GM18867 (cell line): ENCODE results near the gene KASH5.

Experiments used
- ATAC-seq: cut with Tn5 transposase; IDR thresholded peaks from one replicate; pipeline ENCODE4 v1.9.1; 2021; ENCODE audit warnings: mild to moderate bottlenecking, moderate library complexity; ENCODE audit not compliant: unreplicated experiment

KASH5 gene

GRCh38 chr19:49393881-49394280 is 5.8 kb downstream of the KASH5 start:
- ATAC-seq = no peak

GRCh38 chr19:49395581-49396407 is 7.7 kb downstream of the KASH5 start:
- ATAC-seq = no peak

- no peak for ATAC-seq
These were observed 8.9 kb downstream of the KASH5 start for GRCh38 chr19:49396738-49397505.

DNA sequence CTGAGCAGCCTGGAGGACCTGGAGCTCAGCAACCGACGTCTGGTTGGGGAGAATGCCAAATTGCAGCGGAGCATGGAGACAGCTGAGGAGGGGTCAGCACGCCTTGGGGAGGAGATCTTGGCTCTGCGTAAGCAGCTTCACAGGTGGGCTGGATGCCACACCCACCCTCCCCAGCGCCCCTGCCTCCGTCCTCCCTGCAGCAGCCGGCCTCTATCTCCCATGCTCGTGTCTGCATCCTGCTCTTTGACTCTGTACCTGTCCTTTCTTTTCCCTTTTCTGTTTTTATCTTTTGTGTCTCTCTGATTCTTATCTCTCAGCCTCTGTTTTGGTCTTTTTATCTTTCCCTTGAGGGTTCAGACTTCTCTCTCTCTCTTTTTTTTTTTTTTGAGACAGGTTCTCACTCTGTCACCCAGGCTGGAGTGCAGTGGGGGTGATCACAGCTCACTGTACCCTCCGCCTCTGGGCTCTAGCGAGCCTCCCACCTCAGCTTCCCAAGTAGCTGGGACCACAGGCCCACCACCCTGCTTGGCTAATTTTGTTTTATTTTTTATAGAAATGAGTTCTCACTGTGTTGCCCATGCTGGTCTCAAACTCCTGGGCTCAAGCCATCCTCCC is 10.1 kb downstream of the KASH5 start:
- ATAC-seq = no peak

GRCh38 chr19:49398931-49399330 is 10.9 kb downstream of the KASH5 start:
- no peak for ATAC-seq

DNA sequence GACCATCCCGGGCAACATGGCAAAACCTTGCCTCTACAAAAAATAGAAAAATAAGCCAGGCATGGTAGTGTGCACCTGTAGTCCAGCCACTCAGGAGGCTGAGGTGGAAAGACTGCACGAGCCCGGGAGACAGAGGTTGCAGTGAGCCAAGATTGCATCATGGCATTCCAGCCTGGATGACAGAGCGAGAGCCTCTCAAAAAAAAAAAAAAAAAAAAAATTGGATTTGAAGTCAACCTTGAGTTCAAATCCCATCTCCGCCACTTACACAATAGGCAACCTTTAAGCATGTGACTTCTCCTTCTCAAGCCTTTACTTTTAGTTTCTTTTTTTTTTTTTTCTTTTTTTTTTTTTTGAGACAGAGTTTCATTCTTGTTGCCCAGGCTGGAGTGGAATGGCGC is 12.0 kb downstream of the KASH5 start:
- no peak for ATAC-seq

GRCh38 chr19:49403404-49404187 is 15.5 kb downstream of the KASH5 start:
- ATAC-seq = no peak

- ATAC-seq = no peak
These were observed 19.0 kb downstream of the KASH5 start for GRCh38 chr19:49407079-49407478.

GRCh38 chr19:49407482-49408015 is 19.5 kb downstream of the KASH5 start:
- no peak for ATAC-seq

- ATAC-seq = no peak
These were observed 20.9 kb downstream of the KASH5 start for GRCh38 chr19:49408816-49409440.

DNA sequence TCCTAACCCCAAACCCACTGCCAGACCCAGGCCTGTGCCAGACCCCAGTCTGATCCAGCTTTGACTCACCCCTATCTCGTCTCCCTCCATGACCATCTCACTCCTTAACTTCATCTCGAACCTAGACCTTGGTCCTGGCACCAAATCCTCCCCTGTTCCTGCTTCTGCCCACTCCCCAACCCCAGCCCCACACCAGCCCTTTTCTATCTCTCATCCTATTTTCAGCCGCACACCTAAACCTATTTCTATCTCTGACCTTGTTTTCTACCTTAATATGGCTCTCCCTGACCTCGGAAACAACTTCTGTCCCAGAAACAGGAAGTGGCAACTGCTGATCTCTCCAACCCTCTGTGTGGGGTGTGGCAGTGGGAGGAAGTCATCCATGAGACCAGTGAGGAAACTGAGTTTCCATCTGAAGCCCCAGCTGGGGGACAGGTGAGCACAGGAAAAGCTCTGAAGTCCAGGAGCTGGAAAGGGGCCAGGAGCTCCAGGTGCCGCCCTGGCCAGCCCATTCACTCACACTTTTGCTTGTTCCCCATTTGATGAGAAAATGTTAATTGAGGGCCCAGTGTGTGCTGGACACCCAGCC is 21.5 kb downstream of the KASH5 start:
- no peak for ATAC-seq

DNA sequence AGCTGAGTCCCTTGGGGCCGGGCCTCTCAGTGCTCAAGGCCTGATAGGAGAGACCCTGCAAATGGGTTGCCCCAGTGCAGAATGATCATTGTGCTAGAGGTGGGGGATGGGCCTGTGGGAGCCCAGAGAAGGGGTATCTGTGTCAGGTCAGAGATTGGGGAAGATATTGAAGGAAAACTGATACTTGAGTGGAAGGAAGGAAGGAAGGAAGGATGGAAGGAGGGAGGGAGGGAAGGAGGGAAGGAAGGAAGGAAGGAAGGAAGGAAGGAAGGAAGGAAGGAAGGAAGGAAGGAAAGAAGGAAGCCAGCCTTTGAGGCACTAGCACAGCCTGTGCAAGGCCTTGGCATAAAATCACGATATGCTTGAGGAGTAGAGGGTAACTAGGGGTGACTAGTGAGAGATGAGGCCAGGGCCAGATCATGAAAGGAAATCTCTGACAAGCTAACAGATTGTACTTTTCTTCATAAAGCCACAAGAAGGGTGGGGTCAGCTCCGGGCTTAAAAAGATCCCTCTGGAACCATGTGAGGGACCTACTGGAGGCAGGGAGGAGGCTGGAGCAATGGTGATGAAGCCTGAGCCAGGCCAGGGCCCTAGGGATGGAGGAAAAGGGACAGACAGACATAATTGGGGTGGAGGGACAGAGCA is 23.8 kb downstream of the KASH5 start:
- no peak for ATAC-seq

DNA sequence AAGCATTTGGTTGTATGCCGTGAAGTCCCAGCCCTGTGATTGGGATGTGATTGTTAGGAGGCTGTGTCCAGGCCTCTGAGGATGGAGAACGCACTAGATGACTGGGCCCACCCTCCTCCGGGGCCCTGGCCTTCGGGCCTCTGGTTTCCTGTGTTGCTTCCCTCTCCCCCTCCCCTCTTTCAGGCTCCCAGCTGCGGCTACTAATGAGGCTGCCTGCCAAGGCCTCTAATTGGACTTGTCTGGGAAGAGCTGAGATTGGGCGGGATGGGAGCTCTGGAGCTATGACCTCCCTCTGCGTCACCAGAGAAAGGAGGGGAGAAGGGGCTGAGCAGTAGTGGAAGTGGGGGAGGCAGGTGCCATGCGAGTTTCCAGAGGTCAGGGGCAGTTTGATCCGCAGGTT is 25.3 kb downstream of the KASH5 start:
- no peak for ATAC-seq

- no peak for ATAC-seq
These were observed 26.2 kb downstream of the KASH5 start for GRCh38 chr19:49414256-49414655.

DNA sequence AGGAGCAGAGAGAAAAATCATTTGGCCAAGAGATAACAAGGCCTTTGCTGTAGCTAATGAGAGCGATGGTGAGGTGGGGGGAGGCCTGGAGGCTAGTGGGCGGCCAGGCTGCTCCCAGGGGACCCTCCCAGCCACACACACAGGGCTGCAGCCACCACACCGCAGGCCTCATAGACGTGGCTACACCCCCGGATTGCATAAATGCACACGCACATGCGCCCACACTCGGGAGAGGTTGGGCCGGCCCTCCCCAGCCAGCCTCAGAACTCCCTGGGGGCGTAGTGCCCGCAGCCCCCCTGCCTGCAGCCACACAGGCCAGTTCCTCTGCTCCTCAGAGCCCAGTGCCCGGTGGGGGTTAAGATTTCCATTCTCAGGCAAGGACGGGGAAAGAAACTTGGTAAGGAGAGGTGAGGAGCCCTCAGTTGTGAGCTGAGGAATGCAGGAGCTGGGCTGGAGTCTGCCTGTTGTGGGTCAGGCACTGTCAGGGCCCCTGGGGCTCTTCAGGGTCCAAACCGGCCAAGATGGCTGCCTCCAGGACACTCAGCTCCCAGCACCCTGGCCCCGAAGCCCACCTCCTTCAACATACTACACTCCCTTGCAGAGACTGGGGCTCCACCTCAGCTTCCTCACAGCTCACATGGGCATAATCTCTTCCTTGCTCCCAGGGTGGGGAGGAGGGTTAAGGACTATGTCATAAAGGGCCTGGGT is 27.2 kb downstream of the KASH5 start:
- no peak for ATAC-seq

GRCh38 chr19:49415810-49416200 is 27.8 kb downstream of the KASH5 start:
- ATAC-seq = no peak

- ATAC-seq = no peak
These were observed 29.0 kb downstream of the KASH5 start for GRCh38 chr19:49417088-49417487.

- ATAC-seq = no peak
These were observed 30.5 kb downstream of the KASH5 start for GRCh38 chr19:49418511-49418910.

- no peak for ATAC-seq
These were observed 31.1 kb downstream of the KASH5 start for GRCh38 chr19:49419173-49419572.
